ENCODE results near the gene PLEKHH3. TPM values are rescaled to one million over a fixed set of nuclear protein-coding genes. Genes with fewer than 3 reads are reported as not detected.

The PLEKHH3 gene
- total RNA-seq, 1 experiment from 2014 or later: 26.2 TPM

DNA sequence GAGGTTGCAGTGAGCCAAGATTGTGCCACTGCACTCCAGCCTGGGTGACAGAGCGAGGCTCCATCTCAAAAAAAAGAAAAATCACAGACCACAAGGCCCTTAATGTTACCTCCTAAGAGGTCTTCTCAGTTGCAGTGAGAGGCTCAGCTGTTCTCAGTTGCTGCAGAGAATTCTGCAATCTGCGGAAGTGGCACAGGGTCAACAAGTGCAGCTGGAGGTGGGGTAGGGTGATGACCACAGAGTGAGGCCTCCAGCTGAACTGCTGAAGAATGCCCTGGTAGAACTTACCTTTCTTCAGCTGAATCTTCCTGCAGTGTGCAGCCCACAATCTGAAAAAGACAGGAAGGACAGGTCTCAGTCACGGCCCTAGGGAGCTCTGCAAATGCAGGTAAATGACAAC is 31.8 kb upstream of the PLEKHH3 start:
- BruUV-seq (replicated peaks): no TSS peak
- Mint-ChIP-seq H3K4me3 (ENCODE audit: unreplicated experiment) (no peak overlapping the region), H3K36me3 (ENCODE audit: insufficient read depth, unreplicated experiment) (peaks cover 36% of the 10 kb centered on the region), H3K27ac (ENCODE audit: unreplicated experiment) (no peak overlapping the region), H3K27me3 (ENCODE audit: insufficient read depth, unreplicated experiment) (no peaks in the 10 kb centered on the region), H3K9me3 (ENCODE audit: unreplicated experiment) (no peaks in the 10 kb centered on the region), H3K4me1 (ENCODE audit: low read depth, unreplicated experiment) (no peaks in the 10 kb centered on the region)
- Histone ChIP-seq H3K4me1 (no peaks in the 10 kb centered on the region), H3K36me3 (ENCODE audit: control insufficient read depth, insufficient read depth, low read length) (peaks cover 1% of the 10 kb centered on the region), H3K4me3 (ENCODE audit: low read depth, low read length) (no peak overlapping the region), H3K9me3 (no peaks in the 10 kb centered on the region), H3K27me3 (replicated peaks; ENCODE audit: control insufficient read depth, insufficient read depth, low read length) (no peaks in the 10 kb centered on the region)
- DNase-seq: no peak
- ChIA-PET POLR2A (no interaction called here), CTCF (interaction anchor here (1.5 kb wide), 1 partner anchor 55 kb away, joined by 6 read pairs; no protein-coding TSS in a partner anchor)
- intact Hi-C loops (cut with micrococcal nuclease; ENCODE audit: unreplicated experiment): no loop called here
- TF ChIP-seq, protein P1, sequence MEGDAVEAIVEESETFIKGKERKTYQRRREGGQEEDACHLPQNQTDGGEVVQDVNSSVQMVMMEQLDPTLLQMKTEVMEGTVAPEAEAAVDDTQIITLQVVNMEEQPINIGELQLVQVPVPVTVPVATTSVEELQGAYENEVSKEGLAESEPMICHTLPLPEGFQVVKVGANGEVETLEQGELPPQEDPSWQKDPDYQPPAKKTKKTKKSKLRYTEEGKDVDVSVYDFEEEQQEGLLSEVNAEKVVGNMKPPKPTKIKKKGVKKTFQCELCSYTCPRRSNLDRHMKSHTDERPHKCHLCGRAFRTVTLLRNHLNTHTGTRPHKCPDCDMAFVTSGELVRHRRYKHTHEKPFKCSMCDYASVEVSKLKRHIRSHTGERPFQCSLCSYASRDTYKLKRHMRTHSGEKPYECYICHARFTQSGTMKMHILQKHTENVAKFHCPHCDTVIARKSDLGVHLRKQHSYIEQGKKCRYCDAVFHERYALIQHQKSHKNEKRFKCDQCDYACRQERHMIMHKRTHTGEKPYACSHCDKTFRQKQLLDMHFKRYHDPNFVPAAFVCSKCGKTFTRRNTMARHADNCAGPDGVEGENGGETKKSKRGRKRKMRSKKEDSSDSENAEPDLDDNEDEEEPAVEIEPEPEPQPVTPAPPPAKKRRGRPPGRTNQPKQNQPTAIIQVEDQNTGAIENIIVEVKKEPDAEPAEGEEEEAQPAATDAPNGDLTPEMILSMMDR (IDR thresholded peaks at IDR 0.05; ENCODE audit: insufficient read depth in 1 of 2, low read depth in 1 of 2, low read length in 1 of 2, severe bottlenecking in 1 of 2, unreplicated experiment in 1 of 2): no peak

DNA sequence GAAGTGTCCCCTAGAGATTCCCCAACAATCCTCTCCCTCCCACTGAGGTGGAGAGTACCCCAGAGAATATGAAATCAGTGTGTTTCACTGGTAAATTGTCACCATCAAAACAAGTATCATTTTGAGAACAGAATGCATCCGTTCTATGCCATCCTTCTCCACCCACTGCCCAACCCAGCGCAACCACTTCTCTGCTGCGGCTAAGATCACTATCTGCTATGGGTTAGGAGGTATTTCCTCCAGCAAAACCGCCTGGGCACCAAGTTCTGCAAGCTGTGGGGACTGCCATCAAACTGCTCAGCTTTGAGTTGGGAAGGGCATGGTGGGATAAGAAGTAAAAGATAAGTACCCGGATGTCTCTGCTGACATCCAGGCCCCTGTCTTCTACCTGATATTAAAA is 29.9 kb upstream of the PLEKHH3 start:
- Histone ChIP-seq H3K4me1 (no peaks in the 10 kb centered on the region), H3K4me3 (ENCODE audit: low read depth, low read length) (no peak overlapping the region), H3K36me3 (ENCODE audit: control insufficient read depth, insufficient read depth, low read length) (peaks cover 1% of the 10 kb centered on the region), H3K9me3 (no peaks in the 10 kb centered on the region), H3K27me3 (replicated peaks; ENCODE audit: control insufficient read depth, insufficient read depth, low read length) (no peaks in the 10 kb centered on the region)
- BruUV-seq (replicated peaks): no TSS peak
- no peak overlapping the region for H3K4me3 Mint-ChIP-seq (ENCODE audit: unreplicated experiment)
- CTCF ChIA-PET: interaction anchor here (0.7 kb wide), 1 partner anchor 40 kb away, joined by 4 read pairs; no protein-coding TSS in a partner anchor
- no peaks in the 10 kb centered on the region for H3K27me3 Mint-ChIP-seq (ENCODE audit: insufficient read depth, unreplicated experiment)
- no peaks in the 10 kb centered on the region for H3K4me1 Mint-ChIP-seq (ENCODE audit: low read depth, unreplicated experiment)
- no peak for DNase-seq
- TF ChIP-seq, protein P1 (IDR thresholded peaks at IDR 0.05; ENCODE audit: insufficient read depth in 1 of 2, low read depth in 1 of 2, low read length in 1 of 2, severe bottlenecking in 1 of 2, unreplicated experiment in 1 of 2): no peak
- H3K27ac Mint-ChIP-seq (ENCODE audit: unreplicated experiment): no peak overlapping the region
- no peaks in the 10 kb centered on the region for H3K9me3 Mint-ChIP-seq (ENCODE audit: unreplicated experiment)
- peaks cover 23% of the 10 kb centered on the region for H3K36me3 Mint-ChIP-seq (ENCODE audit: insufficient read depth, unreplicated experiment)
- intact Hi-C loops (cut with micrococcal nuclease; ENCODE audit: unreplicated experiment): no loop called here
- POLR2A ChIA-PET: no interaction called here

DNA sequence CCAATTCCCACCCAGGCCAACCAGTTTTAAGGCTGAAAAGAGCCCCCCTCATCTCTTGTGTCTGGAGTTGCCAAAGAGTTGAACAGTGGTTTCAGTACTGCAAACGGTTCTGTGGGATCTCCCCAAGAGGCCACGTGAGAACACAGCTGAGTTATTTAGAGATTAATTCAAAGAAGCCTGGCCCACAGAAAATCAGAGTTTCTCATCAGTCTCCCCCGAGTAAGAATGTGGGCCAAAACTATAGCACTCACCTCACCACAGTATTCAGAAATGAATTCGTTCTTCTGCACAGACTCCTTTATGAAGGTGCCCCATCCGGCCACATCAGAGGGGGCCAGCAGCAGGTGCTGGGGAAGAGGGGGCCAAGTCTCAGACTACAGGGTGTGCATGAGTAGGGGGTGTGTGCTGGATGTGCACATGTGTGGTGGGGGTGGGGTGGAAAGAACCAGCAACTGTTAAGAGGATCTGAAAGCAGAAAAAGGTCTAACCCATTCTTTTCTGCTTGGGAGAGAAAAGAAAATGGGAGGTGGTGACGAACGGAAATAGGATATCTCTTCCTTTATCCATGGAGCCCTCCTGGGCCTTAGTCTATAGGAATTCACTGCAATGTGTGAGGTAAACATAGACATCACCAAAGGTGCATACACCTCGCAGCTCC is 28.2 kb upstream of the PLEKHH3 start:
- no peaks in the 10 kb centered on the region for H3K27me3 ChIP-seq (replicated peaks; ENCODE audit: control insufficient read depth, insufficient read depth, low read length)
- Mint-ChIP-seq H3K36me3 (ENCODE audit: insufficient read depth, unreplicated experiment) (peaks cover 9% of the 10 kb centered on the region), H3K4me3 (ENCODE audit: unreplicated experiment) (no peak overlapping the region), H3K4me1 (ENCODE audit: low read depth, unreplicated experiment) (no peaks in the 10 kb centered on the region), H3K9me3 (ENCODE audit: unreplicated experiment) (no peaks in the 10 kb centered on the region), H3K27ac (ENCODE audit: unreplicated experiment) (no peak overlapping the region), H3K27me3 (ENCODE audit: insufficient read depth, unreplicated experiment) (no peaks in the 10 kb centered on the region)
- TF ChIP-seq, protein P1 (IDR thresholded peaks at IDR 0.05; ENCODE audit: insufficient read depth in 1 of 2, low read depth in 1 of 2, low read length in 1 of 2, severe bottlenecking in 1 of 2, unreplicated experiment in 1 of 2): no peak
- ChIA-PET CTCF (no interaction called here), POLR2A (no interaction called here)
- H3K9me3 ChIP-seq: no peaks in the 10 kb centered on the region
- BruUV-seq (replicated peaks): no TSS peak
- intact Hi-C loops (cut with micrococcal nuclease; ENCODE audit: unreplicated experiment): no loop called here
- no peak for DNase-seq
- H3K4me1 ChIP-seq: no peaks in the 10 kb centered on the region
- H3K4me3 ChIP-seq (ENCODE audit: low read depth, low read length): no peak overlapping the region
- peaks cover 1% of the 10 kb centered on the region for H3K36me3 ChIP-seq (ENCODE audit: control insufficient read depth, insufficient read depth, low read length)

Measured in Caco-2 (cell line).